Measurements from ENCODE around the gene MEG3. TPM values are rescaled to one million over a fixed set of nuclear protein-coding genes. Genes with fewer than 3 reads are reported as not detected.

The MEG3 gene
- total RNA-seq, 1 experiment from 2014 or later = not detected

GRCh38 chr14:100903672-100904185, 77.8 kb downstream of the MEG3 start, which contains the start of gene RTL1:
TSS of gene RTL1 (minus strand) at chr14:100903722. CDS start at chr14:100884788, 18,934 bp downstream.
- H3K36me3 ChIP-seq (ENCODE audit: low read depth) = no peaks in the 10 kb centered on the region
- no peaks in the 10 kb centered on the region for H3F3A ChIP-seq (ENCODE audit: insufficient read depth, low read depth)
- ChIA-PET CTCF (no interaction called here), POLR2A (ENCODE audit: unreplicated experiment) (no interaction called here)
- no peak within 1 kb of the TSS for H3K27ac ChIP-seq
- BruUV-seq (replicated peaks) = no TSS peak
- no peaks in the 10 kb centered on the region for H3K79me2 ChIP-seq (ENCODE audit: low read depth)
- DNase-seq = no peak
- H4K20me1 ChIP-seq (ENCODE audit: insufficient read depth) = no peaks in the 10 kb centered on the region
- H3K4me2 ChIP-seq = no peak within 1 kb of the TSS
- H3K9me2 ChIP-seq (ENCODE audit: insufficient read depth) = no peaks in the 10 kb centered on the region
- no peaks in the 10 kb centered on the region for H3K4me1 ChIP-seq (replicated peaks; ENCODE audit: insufficient read depth)
- no peak within 1 kb of the TSS for H3K4me3 ChIP-seq
- no peak for TF ChIP-seq CTCF (conservative IDR thresholded peaks at IDR 0.05)
- no peak for TF ChIP-seq EZH2 (IDR thresholded peaks at IDR 0.05; ENCODE audit: low read depth)
- H2AFZ ChIP-seq = no peak within 1 kb of the TSS
- no peaks in the 10 kb centered on the region for H3K9me3 ChIP-seq (ENCODE audit: insufficient read depth, low read depth)
- H3K27me3 ChIP-seq (ENCODE audit: insufficient read depth, low read depth) = peaks cover 68% of the 10 kb centered on the region
- intact Hi-C loops (cut with micrococcal nuclease; ENCODE audit: unreplicated experiment) = no loop called here

- Histone ChIP-seq H3K4me1 (replicated peaks; ENCODE audit: insufficient read depth) (no peaks in the 10 kb centered on the region), H3K9me2 (ENCODE audit: insufficient read depth) (no peaks in the 10 kb centered on the region), H3K27me3 (ENCODE audit: insufficient read depth, low read depth) (peaks cover 61% of the 10 kb centered on the region), H3K27ac (no peak overlapping the region), H3K4me3 (no peak overlapping the region), H3K79me2 (ENCODE audit: low read depth) (no peaks in the 10 kb centered on the region), H3K4me2 (no peak overlapping the region), H4K20me1 (ENCODE audit: insufficient read depth) (no peaks in the 10 kb centered on the region), H3K9me3 (ENCODE audit: insufficient read depth, low read depth) (no peaks in the 10 kb centered on the region), H3K36me3 (ENCODE audit: low read depth) (no peaks in the 10 kb centered on the region), H3F3A (ENCODE audit: insufficient read depth, low read depth) (no peaks in the 10 kb centered on the region), H2AFZ (no peak overlapping the region)
- BruUV-seq (replicated peaks) = no TSS peak
- POLR2A ChIA-PET (ENCODE audit: unreplicated experiment) = no interaction called here
- DNase-seq = no peak
- intact Hi-C loops (cut with micrococcal nuclease; ENCODE audit: unreplicated experiment) = no loop called here
- TF ChIP-seq CTCF (conservative IDR thresholded peaks at IDR 0.05) = no peak
- no peak for TF ChIP-seq EZH2 (IDR thresholded peaks at IDR 0.05; ENCODE audit: low read depth)
- CTCF ChIA-PET = no interaction called here
Observed at GRCh38 chr14:100904307-100905087, 78.6 kb downstream of the MEG3 start.

- Histone ChIP-seq H3K79me2 (ENCODE audit: low read depth) (no peaks in the 10 kb centered on the region), H2AFZ (no peak overlapping the region), H3K4me2 (no peak overlapping the region), H3K4me3 (no peak overlapping the region), H3K27ac (no peak overlapping the region), H3K4me1 (replicated peaks; ENCODE audit: insufficient read depth) (no peaks in the 10 kb centered on the region), H3K9me3 (ENCODE audit: insufficient read depth, low read depth) (no peaks in the 10 kb centered on the region), H3K36me3 (ENCODE audit: low read depth) (no peaks in the 10 kb centered on the region), H3F3A (ENCODE audit: insufficient read depth, low read depth) (no peaks in the 10 kb centered on the region), H3K27me3 (ENCODE audit: insufficient read depth, low read depth) (peaks cover 58% of the 10 kb centered on the region), H3K9me2 (ENCODE audit: insufficient read depth) (no peaks in the 10 kb centered on the region), H4K20me1 (ENCODE audit: insufficient read depth) (no peaks in the 10 kb centered on the region)
- ChIA-PET POLR2A (ENCODE audit: unreplicated experiment) (no interaction called here), CTCF (no interaction called here)
- no peak for DNase-seq
- intact Hi-C loops (cut with micrococcal nuclease; ENCODE audit: unreplicated experiment) = no loop called here
- TF ChIP-seq EZH2 (IDR thresholded peaks at IDR 0.05; ENCODE audit: low read depth) (no peak), CTCF (conservative IDR thresholded peaks at IDR 0.05) (no peak)
- no TSS peak for BruUV-seq (replicated peaks)
Observed at GRCh38 chr14:100905166-100905565, 79.2 kb downstream of the MEG3 start.

Measured in PC-9 (cell line).